GM19025 (cell line): Measurements from ENCODE around the gene NDRG2.

ENCODE experiments used
- ATAC-seq: cut with Tn5 transposase; IDR thresholded peaks from one replicate; pipeline ENCODE4 v1.9.1; 2021; ENCODE audit warnings: mild to moderate bottlenecking, low read depth, moderate library complexity; ENCODE audit not compliant: unreplicated experiment

The NDRG2 gene

GRCh38 chr14:20980906-20981305 lies 44.0 kb downstream of the NDRG2 start:
- ATAC-seq, result no peak

DNA sequence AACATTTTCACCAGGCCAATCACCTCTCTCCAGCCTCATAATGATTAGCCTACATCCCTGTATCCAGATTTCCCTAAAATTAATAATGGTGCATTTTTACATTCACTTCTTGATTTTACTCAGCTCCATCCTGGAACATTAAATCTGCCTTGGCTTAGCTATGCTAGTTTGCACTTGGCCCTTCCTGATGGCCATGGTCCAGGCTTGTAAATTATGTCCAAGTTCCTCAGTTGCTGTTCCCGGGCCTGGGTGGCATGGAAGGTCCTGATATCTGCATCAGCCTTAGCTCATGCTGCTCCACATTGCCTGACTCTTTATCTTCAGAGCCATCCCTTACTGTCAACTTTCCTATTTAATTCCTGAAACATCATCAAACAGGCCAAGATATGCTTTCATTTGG lies 46.2 kb downstream of the NDRG2 start:
- no peak for ATAC-seq

DNA sequence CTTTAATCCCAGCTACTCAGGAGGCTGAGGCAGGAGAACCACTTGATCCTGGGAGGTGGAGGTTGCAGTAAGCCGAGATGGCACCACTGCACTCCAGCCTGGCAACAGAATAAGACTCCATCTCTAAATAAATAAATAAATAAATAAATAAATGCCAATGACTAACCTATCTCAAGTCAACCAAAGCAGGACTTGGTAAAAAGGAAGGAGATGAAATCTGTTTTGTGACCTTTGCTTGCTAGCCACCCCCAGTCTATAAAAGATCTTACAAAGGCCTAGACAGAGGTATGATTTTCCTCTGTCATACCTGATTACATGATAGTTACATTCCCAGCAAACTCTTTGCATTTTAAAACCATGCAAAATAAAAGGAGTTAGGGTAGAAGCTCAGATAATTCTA lies 48.6 kb downstream of the NDRG2 start:
- no peak for ATAC-seq

- no peak for ATAC-seq
These were observed 51.4 kb downstream of the NDRG2 start for GRCh38 chr14:20973501-20973900.

DNA sequence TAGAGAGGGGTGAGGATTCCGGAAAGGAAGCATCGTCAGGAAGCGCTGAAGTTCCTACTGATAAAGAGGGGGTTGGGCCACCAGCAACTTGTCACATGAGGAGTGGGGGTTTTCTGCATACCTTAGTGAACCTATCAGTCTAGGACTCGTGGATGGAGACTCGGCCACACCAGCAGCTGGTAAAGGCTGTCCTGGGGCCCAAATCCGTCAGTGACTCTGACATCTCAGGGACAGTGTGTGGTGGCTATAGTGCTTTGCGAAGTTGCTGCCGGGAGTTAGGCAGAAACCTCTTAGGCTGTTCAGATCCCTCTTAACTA lies 53.2 kb downstream of the NDRG2 start:
- ATAC-seq, result no peak

DNA sequence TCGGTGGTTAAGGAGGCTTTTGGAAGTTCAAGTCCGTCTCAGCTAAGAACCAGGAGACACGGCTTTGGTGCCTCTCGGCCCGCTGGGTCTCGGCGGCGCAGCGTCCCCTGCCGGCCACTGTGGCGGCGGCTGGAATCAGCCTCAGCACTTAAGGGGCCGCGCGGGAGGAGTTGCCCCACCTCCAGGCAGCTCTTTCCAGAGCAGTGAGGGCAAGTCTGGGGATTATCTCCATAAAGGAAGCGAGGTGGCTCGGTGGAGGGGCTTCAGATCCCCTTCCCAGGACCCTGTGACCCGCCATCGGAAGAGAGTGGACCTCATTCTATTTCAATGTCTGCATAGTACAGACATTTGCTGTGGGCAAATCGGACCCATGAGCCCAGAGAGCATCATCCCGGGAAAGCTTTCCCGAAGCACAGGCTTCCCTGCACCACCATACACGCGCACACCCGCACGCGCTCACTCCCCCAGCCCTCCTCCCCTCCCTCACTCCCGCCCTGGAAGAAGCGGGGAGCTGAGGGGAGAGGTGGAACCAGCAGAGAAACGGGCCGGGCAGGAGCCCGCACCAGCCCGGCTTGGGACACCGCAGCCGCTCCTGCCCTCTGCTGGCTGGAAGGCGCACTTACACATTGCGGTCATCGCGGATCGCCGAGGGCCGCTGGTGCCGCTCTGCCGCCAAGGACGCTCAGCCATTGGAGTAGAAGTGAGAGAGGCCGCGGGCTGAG lies 53.7 kb downstream of the NDRG2 start:
- peak; percentile 89 for ATAC-seq

DNA sequence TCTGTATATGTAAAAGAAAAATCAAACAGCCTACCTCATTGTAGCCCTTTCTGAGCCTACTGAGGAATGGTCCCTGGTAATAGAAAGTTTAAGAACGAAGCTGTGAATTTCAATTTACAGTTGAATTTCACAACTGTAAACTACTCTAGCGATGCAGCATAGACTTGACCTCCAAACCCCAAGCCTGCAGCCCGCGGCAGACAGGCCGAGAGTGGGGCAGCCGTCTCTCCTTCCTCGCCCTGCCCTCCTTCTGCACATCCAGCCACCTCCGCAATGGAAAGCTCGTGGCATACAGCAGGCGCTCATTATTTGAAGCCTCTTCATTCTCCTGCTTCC lies 54.2 kb downstream of the NDRG2 start:
- peak; percentile 11 for ATAC-seq

DNA sequence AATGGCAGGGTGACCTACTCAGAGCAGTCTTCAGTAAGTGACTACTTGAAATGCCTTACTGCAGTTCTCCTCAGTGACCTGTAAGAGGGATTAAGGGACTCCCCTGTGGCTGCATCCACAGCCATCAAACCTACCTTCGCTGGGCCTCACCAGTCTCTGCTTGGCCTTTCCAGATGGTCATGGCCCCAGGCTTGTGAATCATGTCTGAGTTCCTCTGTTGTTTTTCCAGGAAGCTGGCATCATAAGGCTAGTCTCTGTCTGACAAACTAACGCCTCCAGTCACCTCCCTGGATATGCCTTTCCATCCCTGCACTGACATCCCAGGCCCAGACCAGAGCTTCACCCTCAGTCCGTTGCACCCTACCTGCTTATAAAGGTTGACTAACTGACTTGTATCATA lies 55.5 kb downstream of the NDRG2 start:
- ATAC-seq, result no peak
